Sigmoid colon (tissue), 4 donors: Measurements from ENCODE around the gene KRTDAP.

ENCODE experiments used
- CTCF ChIP-seq, 4 experiments: fragments of 450-650 bp in 3 of 4; fragments of 200-600 bp in 1 of 4; IDR thresholded peaks; one replicate each; pipeline ENCODE4 v1.5.1; 2016 to 2019; ENCODE audit warnings: antibody characterized with exemption in 4 of 4, mild to moderate bottlenecking in 3 of 4, moderate library complexity in 2 of 4
- EP300 ChIP-seq, 4 donors: sonication (generic); formaldehyde crosslinking; IDR thresholded peaks; one replicate each; pipeline ENCODE4 v1.6.1; 2017; ENCODE audit warnings: antibody characterized with exemption in 4 of 4
- POLR2A ChIP-seq, 2 donors: fragments of 450-650 bp; IDR thresholded peaks; one replicate each; pipeline ENCODE4 v1.6.1; 2016; ENCODE audit warnings: antibody characterized with exemption in 2 of 2, mild to moderate bottlenecking in 2 of 2, moderate library complexity in 2 of 2
- POLR2AphosphoS5 ChIP-seq, 4 donors: sonication (generic); formaldehyde crosslinking; IDR thresholded peaks; one replicate each; pipeline ENCODE4 v1.6.1; 2017; ENCODE audit warnings: antibody characterized with exemption in 4 of 4

- no peak for TF ChIP-seq CTCF (IDR thresholded peaks at IDR 0.05)
- TF ChIP-seq POLR2AphosphoS5 (IDR thresholded peaks at IDR 0.05), result no peak
- no peak for TF ChIP-seq POLR2A (IDR thresholded peaks at IDR 0.05)
- TF ChIP-seq EP300 (IDR thresholded peaks at IDR 0.05), result no peak
Measured at GRCh38 chr19:35466259-35466658, 24.0 kb downstream of the KRTDAP start.
